Panc1 (cell line): ENCODE data around the gene FILIP1L.

Experiments used
- CTCF ChIP-seq: fragments of 450-650 bp; IDR thresholded peaks from 2 replicates; pipeline ENCODE4 v1.5.1; 2017; ENCODE audit warnings: mild to moderate bottlenecking
- POLR2AphosphoS5 ChIP-seq: IDR thresholded peaks from 2 replicates; pipeline ENCODE4 v1.6.1; 2012; ENCODE audit warnings: mild to moderate bottlenecking, low read depth, low read length, moderate library complexity
- REST ChIP-seq, 2 experiments: IDR thresholded peaks; 2 replicates each; pipeline ENCODE4 v1.6.1; 2011 to 2012; ENCODE audit warnings: low read depth in 2 of 2, control low read depth in 1 of 2, low read length in 1 of 2, mild to moderate bottlenecking in 1 of 2, moderate library complexity in 1 of 2; ENCODE audit not compliant: insufficient read depth in 1 of 2
- TCF7L2 ChIP-seq: IDR thresholded peaks from 2 replicates; pipeline ENCODE4 v1.6.1; 2011; ENCODE audit warnings: mild to moderate bottlenecking, low read depth, low read length, inconsistent platforms

- no peak for TF ChIP-seq POLR2AphosphoS5
- TF ChIP-seq CTCF: no peak
- no peak for TF ChIP-seq TCF7L2
- no peak for TF ChIP-seq REST (IDR thresholded peaks at IDR 0.05; ENCODE audit: insufficient read depth in 1 of 2, low read depth in 2 of 2, low read length in 1 of 2)
Observed at GRCh38 chr3:99976584-99976983, 137.7 kb downstream of the FILIP1L start.
